GM12878 (cell line): ENCODE data around the gene AURKAIP1. TPM values are rescaled to one million over a fixed set of nuclear protein-coding genes. Genes with fewer than 3 reads are reported as not detected.

Experiments
- BHLHE40 ChIP-seq, 2 experiments: fragments of 450-650 bp in 1 of 2; IDR thresholded peaks; 2 replicates each; pipeline ENCODE4 v1.6.1; 2011 to 2017; ENCODE audit warnings: low read depth in 2 of 2, borderline replicate concordance in 1 of 2, improper control_type of control experiment in 1 of 2, low read length in 1 of 2, mild to moderate bottlenecking in 1 of 2
- CBX5 ChIP-seq: sonication (generic); IDR thresholded peaks from 2 replicates; pipeline ENCODE4 v1.6.1; 2016; ENCODE audit warnings: low read depth, moderate library complexity, mild to moderate bottlenecking, inconsistent platforms
- CEBPB ChIP-seq, 2 experiments: fragments of 150-350 bp in 1 of 2; IDR thresholded peaks; 2 replicates each; pipeline ENCODE4 v1.6.1; 2012 to 2014; ENCODE audit warnings: low read depth in 2 of 2, low read length in 2 of 2, borderline replicate concordance in 1 of 2, inconsistent platforms in 1 of 2
- DPF2 ChIP-seq: fragments of 450-650 bp; IDR thresholded peaks from 2 replicates; pipeline ENCODE4 v1.6.1; 2017; ENCODE audit warnings: mild to moderate bottlenecking
- EP300 ChIP-seq, 2 experiments: fragments of 150-350 bp in 1 of 2; IDR thresholded peaks; 2 replicates each; pipeline ENCODE4 v1.6.1; 2011 to 2012; ENCODE audit warnings: low read depth in 2 of 2, low read length in 2 of 2, borderline replicate concordance in 1 of 2, improper control_type of control experiment in 1 of 2, inconsistent platforms in 1 of 2; ENCODE audit not compliant: control insufficient read depth in 1 of 2
- GABPA ChIP-seq: IDR thresholded peaks from 2 replicates; pipeline ENCODE4 v1.6.1; 2014; ENCODE audit warnings: antibody characterized with exemption, low read depth, mild to moderate bottlenecking, inconsistent platforms
- GATAD2B ChIP-seq: fragments of 450-650 bp; conservative IDR thresholded peaks from 2 replicates; pipeline ENCODE4 v1.6.1; 2017; ENCODE audit warnings: low read depth, mild to moderate bottlenecking, moderate library complexity
- HCFC1 ChIP-seq: fragments of 150-350 bp; IDR thresholded peaks from 2 replicates; pipeline ENCODE4 v1.6.1; 2014; ENCODE audit warnings: low read length
- MXI1 ChIP-seq: fragments of 150-350 bp; IDR thresholded peaks from 2 replicates; pipeline ENCODE4 v1.6.1; 2011; ENCODE audit warnings: low read depth, mild to moderate bottlenecking, inconsistent platforms, low read length, improper control_type of control experiment
- PAX5 ChIP-seq: IDR thresholded peaks from 2 replicates; pipeline ENCODE4 v1.6.1; 2011; ENCODE audit warnings: low read depth, low read length, borderline replicate concordance
- POLR2AphosphoS2 ChIP-seq: IDR thresholded peaks from 2 replicates; pipeline ENCODE4 v1.6.1; 2011; ENCODE audit warnings: low read depth, mild to moderate bottlenecking, low read length, improper control_type of control experiment, moderate library complexity
- RAD51 ChIP-seq: fragments of 450-650 bp; IDR thresholded peaks from 2 replicates; pipeline ENCODE4 v1.6.1; 2016; ENCODE audit warnings: moderate library complexity, mild to moderate bottlenecking, inconsistent platforms
- RCOR1 ChIP-seq: conservative IDR thresholded peaks from 2 replicates; pipeline ENCODE4 v1.6.1; 2012; ENCODE audit warnings: low read depth, low read length, improper control_type of control experiment
- STAT3 ChIP-seq: IDR thresholded peaks from 2 replicates; pipeline ENCODE4 v1.6.1; 2011; ENCODE audit warnings: low read depth, low read length, improper control_type of control experiment
- polyA plus RNA-seq, 11 experiments: library from polyadenylated mRNA; depleted of rRNA in 4 of 11; unstranded in 6 of 11; stranded (reverse) in 5 of 11; fragments of >200 nt; fragmentation: Nextera tagmentation in 4 of 11; fragmentation: Illumina TruSeq in 1 of 11; extraction: Ambion mirVana in 4 of 11; extraction: Trizol in 1 of 11; gene quantifications; 1 replicate in 1 of 11; 2 replicates in 10 of 11; pipeline versions ENCODE4 v1.2.1 to v1.2.3, GENCODE V29; 2011 to 2016; ENCODE audit warnings: inconsistent platforms in 2 of 11, missing spikeins in 2 of 11, low read depth in 1 of 11
- total RNA-seq, 4 experiments: library from RNA; depleted of rRNA in 3 of 4; stranded (reverse); fragments of >200 nt in 3 of 4; fragmentation: Illumina TruSeq in 1 of 4; extraction: Trizol in 1 of 4; gene quantifications; 2 replicates each; pipeline versions ENCODE4 v1.2.1 to v1.2.3, GENCODE V29; 2013 to 2021
- TF ChIP-seq, protein P1 (sequence below): fragments of 450-650 bp; IDR thresholded peaks from 2 replicates; pipeline ENCODE4 v1.6.1; 2017; ENCODE audit warnings: mild to moderate bottlenecking, moderate library complexity
- TF ChIP-seq, protein P2 (sequence below): fragments of 450-650 bp; formaldehyde crosslinking; IDR thresholded peaks from 2 replicates; pipeline ENCODE4 v1.4.0; 2020; ENCODE audit warnings: mild to moderate bottlenecking, moderate library complexity
- TF ChIP-seq, protein P3 (sequence below): IDR thresholded peaks from 2 replicates; pipeline ENCODE4 v1.6.1; 2012; ENCODE audit warnings: low read depth, low read length, improper control_type of control experiment

Gene AURKAIP1
- total and polyA plus RNA-seq, 10 of the 15 experiments (the other 5 are each of a cell fraction or from before 2014, with no cell fraction given): 6.5 to 366 (median 120) TPM

DNA sequence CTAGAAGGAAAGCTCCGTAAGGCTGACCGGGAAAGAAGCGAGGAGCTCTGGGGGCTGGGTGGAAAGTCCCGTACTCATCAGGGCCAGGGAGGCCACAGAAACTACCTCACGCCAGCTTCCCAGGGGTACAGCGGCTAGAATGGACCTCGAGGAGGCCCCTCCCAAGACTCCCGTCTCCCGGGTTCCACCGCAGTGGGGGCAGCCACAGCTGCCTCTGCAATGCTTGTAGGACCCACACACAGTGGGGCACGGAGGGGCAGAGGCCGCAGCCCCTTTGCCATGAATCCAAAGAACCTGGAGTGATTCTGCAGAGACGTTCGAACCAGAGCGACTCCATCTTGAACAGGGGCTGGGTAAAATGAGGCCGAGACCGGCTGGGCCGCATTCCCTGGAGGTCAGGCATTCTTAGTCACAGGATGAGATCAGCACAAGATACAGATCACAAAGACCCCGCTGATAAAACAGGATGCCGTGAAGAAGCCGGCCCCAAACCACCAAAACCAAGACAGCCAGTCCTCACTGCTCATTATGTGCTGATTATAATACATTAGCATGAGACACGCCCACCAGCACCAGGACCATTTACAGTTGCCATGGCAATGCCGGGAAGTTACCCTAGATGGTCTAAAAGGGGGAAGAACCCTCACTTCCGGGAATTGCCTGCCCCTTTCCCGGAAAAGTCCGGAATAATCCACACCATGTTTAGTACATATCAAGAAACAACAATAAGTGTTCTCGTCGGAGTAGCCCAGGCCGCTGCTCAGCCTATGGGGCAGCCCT is 47.6 kb upstream of the AURKAIP1 start (continued):
- TF ChIP-seq, protein P1, sequence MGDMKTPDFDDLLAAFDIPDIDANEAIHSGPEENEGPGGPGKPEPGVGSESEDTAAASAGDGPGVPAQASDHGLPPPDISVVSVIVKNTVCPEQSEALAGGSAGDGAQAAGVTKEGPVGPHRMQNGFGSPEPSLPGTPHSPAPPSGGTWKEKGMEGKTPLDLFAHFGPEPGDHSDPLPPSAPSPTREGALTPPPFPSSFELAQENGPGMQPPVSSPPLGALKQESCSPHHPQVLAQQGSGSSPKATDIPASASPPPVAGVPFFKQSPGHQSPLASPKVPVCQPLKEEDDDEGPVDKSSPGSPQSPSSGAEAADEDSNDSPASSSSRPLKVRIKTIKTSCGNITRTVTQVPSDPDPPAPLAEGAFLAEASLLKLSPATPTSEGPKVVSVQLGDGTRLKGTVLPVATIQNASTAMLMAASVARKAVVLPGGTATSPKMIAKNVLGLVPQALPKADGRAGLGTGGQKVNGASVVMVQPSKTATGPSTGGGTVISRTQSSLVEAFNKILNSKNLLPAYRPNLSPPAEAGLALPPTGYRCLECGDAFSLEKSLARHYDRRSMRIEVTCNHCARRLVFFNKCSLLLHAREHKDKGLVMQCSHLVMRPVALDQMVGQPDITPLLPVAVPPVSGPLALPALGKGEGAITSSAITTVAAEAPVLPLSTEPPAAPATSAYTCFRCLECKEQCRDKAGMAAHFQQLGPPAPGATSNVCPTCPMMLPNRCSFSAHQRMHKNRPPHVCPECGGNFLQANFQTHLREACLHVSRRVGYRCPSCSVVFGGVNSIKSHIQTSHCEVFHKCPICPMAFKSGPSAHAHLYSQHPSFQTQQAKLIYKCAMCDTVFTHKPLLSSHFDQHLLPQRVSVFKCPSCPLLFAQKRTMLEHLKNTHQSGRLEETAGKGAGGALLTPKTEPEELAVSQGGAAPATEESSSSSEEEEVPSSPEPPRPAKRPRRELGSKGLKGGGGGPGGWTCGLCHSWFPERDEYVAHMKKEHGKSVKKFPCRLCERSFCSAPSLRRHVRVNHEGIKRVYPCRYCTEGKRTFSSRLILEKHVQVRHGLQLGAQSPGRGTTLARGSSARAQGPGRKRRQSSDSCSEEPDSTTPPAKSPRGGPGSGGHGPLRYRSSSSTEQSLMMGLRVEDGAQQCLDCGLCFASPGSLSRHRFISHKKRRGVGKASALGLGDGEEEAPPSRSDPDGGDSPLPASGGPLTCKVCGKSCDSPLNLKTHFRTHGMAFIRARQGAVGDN: peak; percentile 100
- TF ChIP-seq POLR2AphosphoS2: no peak
- TF ChIP-seq EP300 (IDR thresholded peaks at IDR 0.05; ENCODE audit: borderline replicate concordance in 1 of 2, control insufficient read depth in 1 of 2, low read depth in 2 of 2, low read length in 2 of 2): no peak
- no peak for TF ChIP-seq HCFC1
- no peak for TF ChIP-seq PAX5
- no peak for TF ChIP-seq GABPA
- no peak for TF ChIP-seq MXI1
- TF ChIP-seq STAT3: no peak
- no peak for TF ChIP-seq CBX5
- TF ChIP-seq GATAD2B: 0 out of 2 replicates have a peak, but pooled peaks have one; percentile 46
- no peak for TF ChIP-seq RCOR1
- TF ChIP-seq CEBPB (IDR thresholded peaks at IDR 0.05; ENCODE audit: borderline replicate concordance in 1 of 2, low read depth in 2 of 2, low read length in 2 of 2): no peak
- no peak for TF ChIP-seq BHLHE40 (IDR thresholded peaks at IDR 0.05; ENCODE audit: borderline replicate concordance in 1 of 2, low read depth in 2 of 2, low read length in 1 of 2)
- no peak for TF ChIP-seq RAD51
- TF ChIP-seq DPF2: peak; percentile 68; the same call in 1 of the 2 replicates
- TF ChIP-seq, protein P2, sequence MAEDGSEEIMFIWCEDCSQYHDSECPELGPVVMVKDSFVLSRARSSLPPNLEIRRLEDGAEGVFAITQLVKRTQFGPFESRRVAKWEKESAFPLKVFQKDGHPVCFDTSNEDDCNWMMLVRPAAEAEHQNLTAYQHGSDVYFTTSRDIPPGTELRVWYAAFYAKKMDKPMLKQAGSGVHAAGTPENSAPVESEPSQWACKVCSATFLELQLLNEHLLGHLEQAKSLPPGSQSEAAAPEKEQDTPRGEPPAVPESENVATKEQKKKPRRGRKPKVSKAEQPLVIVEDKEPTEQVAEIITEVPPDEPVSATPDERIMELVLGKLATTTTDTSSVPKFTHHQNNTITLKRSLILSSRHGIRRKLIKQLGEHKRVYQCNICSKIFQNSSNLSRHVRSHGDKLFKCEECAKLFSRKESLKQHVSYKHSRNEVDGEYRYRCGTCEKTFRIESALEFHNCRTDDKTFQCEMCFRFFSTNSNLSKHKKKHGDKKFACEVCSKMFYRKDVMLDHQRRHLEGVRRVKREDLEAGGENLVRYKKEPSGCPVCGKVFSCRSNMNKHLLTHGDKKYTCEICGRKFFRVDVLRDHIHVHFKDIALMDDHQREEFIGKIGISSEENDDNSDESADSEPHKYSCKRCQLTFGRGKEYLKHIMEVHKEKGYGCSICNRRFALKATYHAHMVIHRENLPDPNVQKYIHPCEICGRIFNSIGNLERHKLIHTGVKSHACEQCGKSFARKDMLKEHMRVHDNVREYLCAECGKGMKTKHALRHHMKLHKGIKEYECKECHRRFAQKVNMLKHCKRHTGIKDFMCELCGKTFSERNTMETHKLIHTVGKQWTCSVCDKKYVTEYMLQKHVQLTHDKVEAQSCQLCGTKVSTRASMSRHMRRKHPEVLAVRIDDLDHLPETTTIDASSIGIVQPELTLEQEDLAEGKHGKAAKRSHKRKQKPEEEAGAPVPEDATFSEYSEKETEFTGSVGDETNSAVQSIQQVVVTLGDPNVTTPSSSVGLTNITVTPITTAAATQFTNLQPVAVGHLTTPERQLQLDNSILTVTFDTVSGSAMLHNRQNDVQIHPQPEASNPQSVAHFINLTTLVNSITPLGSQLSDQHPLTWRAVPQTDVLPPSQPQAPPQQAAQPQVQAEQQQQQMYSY (CRISPR knock-in tag): peak; percentile 96
- TF ChIP-seq, protein P3, sequence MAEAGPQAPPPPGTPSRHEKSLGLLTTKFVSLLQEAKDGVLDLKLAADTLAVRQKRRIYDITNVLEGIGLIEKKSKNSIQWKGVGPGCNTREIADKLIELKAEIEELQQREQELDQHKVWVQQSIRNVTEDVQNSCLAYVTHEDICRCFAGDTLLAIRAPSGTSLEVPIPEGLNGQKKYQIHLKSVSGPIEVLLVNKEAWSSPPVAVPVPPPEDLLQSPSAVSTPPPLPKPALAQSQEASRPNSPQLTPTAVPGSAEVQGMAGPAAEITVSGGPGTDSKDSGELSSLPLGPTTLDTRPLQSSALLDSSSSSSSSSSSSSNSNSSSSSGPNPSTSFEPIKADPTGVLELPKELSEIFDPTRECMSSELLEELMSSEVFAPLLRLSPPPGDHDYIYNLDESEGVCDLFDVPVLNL: no peak
